Ectodermal cell (in vitro differentiated cells): ENCODE data around the gene PGAM1.
"Not testable (repeated sequence)": the region's sequence is repeated elsewhere in the genome, so short reads cannot be mapped to it uniquely, and the experiment has no call there.

Source experiments
- H3K27ac ChIP-seq: 2 replicates; pipeline ENCODE4 v1.7.0; 2013; ENCODE audit warnings: mild to moderate bottlenecking, low read depth, low read length; ENCODE audit not compliant: insufficient read depth, poor library complexity, severe bottlenecking
- H3K27me3 ChIP-seq: 2 replicates; pipeline ENCODE4 v1.7.0; 2013; ENCODE audit warnings: mild to moderate bottlenecking, low read length; ENCODE audit not compliant: insufficient read depth, control insufficient read depth, poor library complexity, severe bottlenecking
- H3K36me3 ChIP-seq: one replicate; pipeline ENCODE4 v1.7.0; 2013; ENCODE audit warnings: low read length; ENCODE audit not compliant: control insufficient read depth, insufficient read depth
- H3K4me1 ChIP-seq: one replicate; pipeline ENCODE4 v1.7.0; 2013; ENCODE audit warnings: low read length; ENCODE audit not compliant: control insufficient read depth, insufficient read depth
- H3K4me3 ChIP-seq: 2 replicates; pipeline ENCODE4 v1.7.0; 2013; ENCODE audit warnings: low read depth, low read length, control low read depth; ENCODE audit not compliant: insufficient read depth
- H3K9me3 ChIP-seq: 2 replicates; pipeline ENCODE4 v1.7.0; 2013; ENCODE audit warnings: mild to moderate bottlenecking, low read length, moderate library complexity; ENCODE audit not compliant: control insufficient read depth
- WGBS, 2 experiments: methylation state at CpG; one replicate each; pipeline ENCODE4 v1.1.7; 2013; ENCODE audit warnings: missing lambda C conversion rate in 2 of 2; 5-methylcytosine and 5-hydroxymethylcytosine counted together

The PGAM1 gene

DNA sequence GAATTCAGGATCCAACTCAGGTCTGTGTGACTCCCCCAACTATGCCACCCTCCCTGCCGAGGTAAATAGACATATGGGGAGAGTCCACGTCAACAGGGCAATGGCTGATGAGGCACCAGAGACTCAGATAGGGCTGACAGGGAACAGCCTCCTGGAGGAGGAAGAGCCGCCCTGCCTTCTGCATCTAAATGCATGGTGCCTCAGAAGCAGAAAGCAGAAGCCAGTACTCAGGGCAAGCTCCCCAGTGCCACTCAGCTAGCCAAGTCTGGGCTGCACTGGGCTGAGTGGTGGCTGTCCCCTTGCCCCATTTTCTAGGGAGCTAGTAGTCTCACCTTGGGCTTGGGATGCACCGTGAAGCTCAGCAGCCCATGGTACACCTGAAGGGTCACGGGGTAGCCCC lies 35.9 kb upstream of the PGAM1 start:
- Histone ChIP-seq H3K27ac (no peak overlapping the region), H3K27me3 (no peaks in the 10 kb centered on the region), H3K4me3 (no peak overlapping the region), H3K9me3 (no peaks in the 10 kb centered on the region), H3K4me1 (no peaks in the 10 kb centered on the region), H3K36me3 (peaks cover 20% of the 10 kb centered on the region)
- WGBS, 2 experiments = 96 to 97% methylated on average over 5 of the region's 5 CpGs

DNA sequence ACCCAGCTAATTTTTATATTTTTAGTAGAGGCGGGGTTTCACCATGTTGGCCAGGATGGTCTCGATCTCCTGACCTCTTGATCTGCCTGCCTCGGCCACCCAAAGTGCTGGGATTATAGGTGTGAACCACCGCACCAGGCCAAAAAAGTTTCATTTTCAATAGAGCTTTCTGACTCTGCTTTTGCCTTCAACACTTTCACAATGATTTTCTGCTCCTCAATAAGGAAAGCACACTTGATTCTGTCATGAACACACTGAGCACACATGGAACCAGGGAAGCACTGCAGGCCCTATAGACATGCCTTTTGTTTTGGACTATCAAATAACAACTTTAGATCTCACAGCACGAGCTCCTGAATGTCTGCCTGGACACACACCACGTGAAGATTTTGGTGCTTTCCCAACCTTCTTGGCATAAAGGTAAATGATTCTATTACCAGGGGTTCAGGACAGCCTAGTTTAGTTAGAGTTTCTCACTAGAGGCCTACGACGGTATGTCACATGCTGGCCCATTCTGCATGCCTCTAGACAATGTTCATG lies 32.9 kb upstream of the PGAM1 start:
- H3K4me1 ChIP-seq = no peaks in the 10 kb centered on the region
- no peaks in the 10 kb centered on the region for H3K27me3 ChIP-seq
- H3K27ac ChIP-seq = no peak overlapping the region
- H3K36me3 ChIP-seq = peaks cover 16% of the 10 kb centered on the region
- no peak overlapping the region for H3K4me3 ChIP-seq
- 94% methylated on average over 8 of the region's 8 CpGs for WGBS, 2 experiments
- no peaks in the 10 kb centered on the region for H3K9me3 ChIP-seq

DNA sequence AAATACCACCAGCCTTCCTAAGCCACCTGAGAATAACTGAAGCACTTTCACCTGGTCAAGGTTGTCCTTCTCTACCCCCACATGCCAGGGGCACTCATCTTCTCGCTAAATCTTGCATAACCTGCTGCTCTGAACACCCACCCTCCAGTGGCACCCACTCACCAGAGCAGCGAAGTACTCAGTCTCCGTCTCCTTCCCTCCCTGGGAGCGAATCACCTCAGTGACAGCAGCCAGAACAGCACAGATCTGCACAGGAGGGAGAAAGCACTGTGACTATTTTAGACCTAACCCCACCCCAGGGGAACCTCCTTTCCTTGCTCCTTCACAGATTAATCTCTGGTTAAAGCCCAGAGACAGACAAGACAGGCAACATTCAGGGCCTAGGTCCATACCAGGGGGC lies 29.9 kb upstream of the PGAM1 start:
- 69 to 73% methylated on average over 4 of the region's 4 CpGs for WGBS, 2 experiments
- no peak overlapping the region for H3K4me3 ChIP-seq

DNA sequence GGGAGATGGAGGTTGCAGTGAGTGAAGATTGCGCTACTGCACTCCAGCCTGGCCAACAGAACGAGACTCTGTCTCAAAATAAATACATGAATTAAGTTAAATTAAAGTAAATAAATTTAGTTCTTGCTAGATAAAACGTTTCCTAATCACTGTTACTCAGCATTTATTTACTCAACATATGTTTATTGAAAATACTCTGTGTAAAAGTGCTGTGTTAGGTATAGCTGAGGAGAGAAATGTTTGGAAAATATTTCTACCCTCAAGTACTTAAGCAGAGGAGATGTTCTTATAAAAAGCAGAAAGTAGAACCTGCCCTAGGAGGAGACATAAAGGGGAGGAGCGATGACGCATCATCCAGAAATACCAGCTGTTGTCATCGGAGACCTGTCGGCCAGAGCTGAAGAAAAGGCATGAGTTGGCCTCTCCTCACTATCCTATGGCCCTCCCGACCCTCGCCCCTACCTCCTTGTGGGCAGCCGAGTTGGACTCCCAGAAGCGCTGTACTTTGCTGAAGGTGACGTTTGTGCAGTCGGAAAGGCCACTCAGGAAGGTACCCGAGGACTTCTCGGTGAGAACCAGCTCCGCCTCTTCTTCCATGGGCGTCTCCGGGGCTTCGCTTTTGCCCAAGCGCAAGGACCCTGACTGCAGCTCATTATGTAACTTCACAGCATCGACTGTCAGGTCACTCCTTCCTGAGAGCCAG lies 26.0 kb upstream of the PGAM1 start:
- Histone ChIP-seq H3K36me3 (no peaks in the 10 kb centered on the region), H3K4me3 (peak overlapping the region; percentile 93), H3K27ac (peak overlapping the region; percentile 56), H3K27me3 (no peaks in the 10 kb centered on the region), H3K9me3 (no peaks in the 10 kb centered on the region), H3K4me1 (no peaks in the 10 kb centered on the region)
- WGBS, 2 experiments = 32 to 46% methylated on average over 18 to 19 of the region's 21 CpGs

More for the DNA sequence above, 29.9 kb upstream of the PGAM1 start:
- Histone ChIP-seq H3K9me3 (no peaks in the 10 kb centered on the region), H3K27ac (no peak overlapping the region), H3K36me3 (peaks cover 3% of the 10 kb centered on the region), H3K4me1 (no peaks in the 10 kb centered on the region), H3K27me3 (no peaks in the 10 kb centered on the region)

DNA sequence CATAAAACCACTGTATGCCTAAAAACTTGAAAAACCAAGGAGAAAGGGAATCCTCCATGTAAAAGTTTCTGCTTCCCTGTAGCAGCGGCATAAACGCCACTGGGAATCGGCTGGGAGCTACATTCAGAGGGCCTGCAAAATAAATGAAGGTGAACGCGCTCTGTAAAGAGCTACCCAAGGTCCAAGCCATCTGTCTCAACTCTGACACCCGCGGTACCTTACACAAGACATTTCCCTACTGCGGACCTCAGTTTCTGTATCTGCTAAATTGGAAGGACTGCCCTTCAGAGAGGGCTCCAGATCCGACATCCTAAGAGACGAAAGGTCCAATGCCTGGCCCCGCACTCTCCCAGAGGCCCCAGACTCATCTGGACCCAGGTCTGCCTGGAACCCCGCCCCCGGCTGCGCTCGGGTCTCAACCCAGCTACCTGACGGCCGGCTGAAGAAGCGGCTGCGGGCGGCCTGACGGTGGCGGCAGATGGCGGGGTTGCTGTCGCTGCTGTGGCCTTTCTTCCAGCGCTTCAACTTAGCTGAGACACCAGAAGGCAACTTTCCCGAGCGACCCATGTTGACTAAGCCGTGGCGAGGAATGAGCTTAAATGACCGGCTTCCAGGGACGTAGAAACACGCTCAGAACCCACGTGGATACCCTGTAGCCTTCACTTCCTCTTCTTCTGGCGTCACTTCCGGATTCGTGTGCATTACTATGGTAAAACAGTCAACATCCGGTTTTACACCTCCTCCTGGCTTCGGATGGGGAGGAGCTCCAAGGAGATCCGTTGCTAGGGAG lies 25.1 kb upstream of the PGAM1 start, which contains the start of gene RRP12:
TSS of gene RRP12 (minus strand) at position 676 of the 790 bp plus-strand sequence. CDS start at position 567, 109 bp downstream.
- 1% methylated on average over 39 of the region's 39 CpGs for WGBS, 2 experiments
- H3K9me3 ChIP-seq = no peaks in the 10 kb centered on the region
- H3K27me3 ChIP-seq = no peaks in the 10 kb centered on the region
- H3K4me1 ChIP-seq = no peaks in the 10 kb centered on the region
- peak within 1 kb of the TSS; percentile 93 for H3K4me3 ChIP-seq
- no peaks in the 10 kb centered on the region for H3K36me3 ChIP-seq
- H3K27ac ChIP-seq = peak within 1 kb of the TSS; percentile 56

DNA sequence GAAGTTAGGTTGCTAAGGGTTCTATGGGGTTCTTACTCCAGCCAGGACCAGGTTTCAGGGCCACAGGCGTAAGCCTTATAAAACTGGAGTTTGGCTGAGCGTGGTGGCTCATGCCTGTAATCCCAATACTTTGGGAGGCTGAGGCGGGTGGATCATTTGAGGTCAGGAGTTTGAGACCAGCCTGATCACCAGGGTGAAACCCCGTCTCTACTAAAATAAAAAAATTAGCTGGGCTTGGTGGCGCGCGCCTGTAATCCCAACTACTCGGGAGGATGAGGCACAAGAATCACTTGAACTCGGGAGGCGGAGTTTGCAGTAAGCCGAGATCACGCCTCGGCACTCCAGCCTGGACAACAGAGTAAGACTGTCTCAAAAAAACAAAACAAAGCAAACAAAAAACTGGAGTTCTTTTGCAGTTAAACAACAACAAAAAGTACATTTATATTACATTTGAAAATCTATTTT lies 24.5 kb upstream of the PGAM1 start:
- Histone ChIP-seq H3K9me3 (no peaks in the 10 kb centered on the region), H3K36me3 (no peaks in the 10 kb centered on the region), H3K4me3 (peak overlapping the region; percentile 93), H3K27ac (peak overlapping the region; percentile 56), H3K27me3 (no peaks in the 10 kb centered on the region), H3K4me1 (no peaks in the 10 kb centered on the region)
- WGBS, 2 experiments = 82 to 84% methylated on average over 13 of the region's 13 CpGs

DNA sequence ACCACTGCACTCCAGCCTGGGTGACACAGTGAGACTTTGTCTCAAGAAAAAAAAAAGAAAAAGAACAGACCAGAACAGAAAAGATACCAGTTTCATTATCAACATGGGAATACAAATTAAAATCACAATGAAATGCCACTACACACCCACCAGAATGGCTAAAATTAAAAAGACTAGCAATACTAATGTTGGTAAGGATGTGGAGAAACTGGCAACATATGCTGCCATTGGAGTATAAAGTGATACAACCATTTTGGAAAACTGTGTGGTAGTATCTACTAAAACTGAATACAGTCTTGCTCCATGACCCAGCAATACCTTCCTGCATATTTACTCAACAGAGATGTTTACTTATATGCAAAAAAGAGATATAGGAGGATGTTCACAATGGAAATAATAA lies 21.9 kb upstream of the PGAM1 start:
- H3K9me3 ChIP-seq = no peaks in the 10 kb centered on the region
- H3K4me3 ChIP-seq = no peak overlapping the region
- H3K27me3 ChIP-seq = no peaks in the 10 kb centered on the region
- no peaks in the 10 kb centered on the region for H3K36me3 ChIP-seq
- no peak overlapping the region for H3K27ac ChIP-seq
- H3K4me1 ChIP-seq = no peaks in the 10 kb centered on the region

DNA sequence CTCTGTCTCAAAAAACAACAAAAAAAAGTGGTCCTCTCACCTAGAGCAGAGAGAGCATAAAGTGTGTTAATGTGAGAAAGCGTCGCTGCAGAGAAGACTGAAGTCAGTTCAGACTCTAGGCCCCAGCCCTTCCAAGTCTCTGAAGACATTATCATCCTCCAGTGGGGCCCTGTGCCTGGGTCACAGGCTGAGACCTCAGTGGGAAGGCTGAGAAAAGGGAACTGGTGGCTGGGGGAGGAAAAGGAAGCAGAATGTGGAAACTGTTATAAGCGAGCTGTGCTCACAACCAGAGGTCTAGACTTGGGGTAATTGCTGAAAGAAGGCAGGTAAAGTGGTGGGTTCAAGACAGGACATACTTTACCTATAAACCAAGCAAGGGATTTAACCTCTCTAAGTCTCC lies 19.9 kb upstream of the PGAM1 start:
- Histone ChIP-seq H3K27me3 (no peaks in the 10 kb centered on the region), H3K9me3 (no peaks in the 10 kb centered on the region), H3K4me3 (no peak overlapping the region), H3K27ac (no peak overlapping the region), H3K4me1 (no peaks in the 10 kb centered on the region), H3K36me3 (no peaks in the 10 kb centered on the region)
- 88 to 94% methylated on average over 3 of the region's 3 CpGs for WGBS, 2 experiments

DNA sequence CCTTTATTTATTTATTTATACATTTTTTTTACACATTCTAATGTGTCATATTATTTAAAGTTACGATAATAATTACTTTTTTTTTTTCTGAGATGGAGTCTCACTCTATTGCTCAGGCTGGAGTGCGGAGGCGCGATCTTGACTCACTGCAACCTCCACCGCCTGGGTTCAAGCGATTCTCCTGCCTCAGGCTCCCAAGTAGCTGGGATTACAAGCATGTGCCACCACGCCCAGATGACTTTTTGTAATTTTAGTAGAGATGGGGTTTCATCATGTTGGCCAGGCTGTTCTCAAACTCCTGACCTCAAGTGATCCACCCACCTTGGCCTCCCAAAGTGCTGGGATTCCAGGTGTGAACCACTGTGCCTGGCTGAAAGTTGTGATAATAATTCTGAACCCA lies 19.5 kb upstream of the PGAM1 start:
- H3K27ac ChIP-seq, H3K4me3 ChIP-seq, H3K9me3 ChIP-seq, H3K4me1 ChIP-seq, H3K36me3 ChIP-seq, H3K27me3 ChIP-seq: not testable (repeated sequence)
- WGBS, 2 experiments = 95 to 96% methylated on average over 7 of the region's 7 CpGs

DNA sequence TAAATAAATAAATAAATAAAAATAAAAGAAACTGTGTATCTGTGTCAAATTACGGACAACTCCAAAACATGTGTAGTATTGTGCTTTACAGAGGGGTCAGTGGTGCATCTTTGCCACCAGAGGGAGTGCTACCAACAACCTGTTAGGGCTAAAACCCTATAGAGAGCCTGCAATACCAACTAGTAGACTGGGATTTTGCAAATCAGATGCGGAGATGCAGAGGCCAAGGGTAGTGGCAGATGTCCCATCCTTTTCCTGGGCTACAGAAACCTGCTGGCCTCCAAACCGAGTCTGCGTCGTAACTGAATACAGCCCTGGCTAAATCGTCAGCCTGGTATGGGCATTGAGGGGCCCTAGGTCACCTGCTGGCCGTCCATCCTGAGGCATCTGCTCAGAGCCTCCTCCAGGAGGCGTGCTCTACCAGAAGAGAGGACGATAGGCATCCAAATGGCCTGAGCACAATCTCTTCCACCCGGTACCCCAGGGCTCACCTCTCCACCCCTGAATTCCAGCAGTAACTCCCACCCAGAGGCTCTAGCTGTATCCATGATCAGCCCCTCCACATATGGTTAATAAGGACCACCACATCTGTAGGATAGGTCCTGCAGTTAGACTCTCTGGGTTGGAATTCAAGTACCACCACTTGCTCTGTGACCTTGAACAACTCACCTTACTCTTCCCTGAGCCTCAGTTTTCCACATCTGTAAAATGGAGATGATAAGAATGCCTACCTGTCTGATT lies 18.6 kb upstream of the PGAM1 start:
- H3K9me3 ChIP-seq = no peaks in the 10 kb centered on the region
- H3K36me3 ChIP-seq = no peaks in the 10 kb centered on the region
- H3K27me3 ChIP-seq = no peaks in the 10 kb centered on the region
- no peaks in the 10 kb centered on the region for H3K4me1 ChIP-seq
- WGBS, 2 experiments = 8 to 11% methylated on average over 10 of the region's 10 CpGs
- peak overlapping the region; percentile 25 for H3K4me3 ChIP-seq
- no peak overlapping the region for H3K27ac ChIP-seq
